ENCODE results near the gene MMP24.

The MMP24 gene

DNA sequence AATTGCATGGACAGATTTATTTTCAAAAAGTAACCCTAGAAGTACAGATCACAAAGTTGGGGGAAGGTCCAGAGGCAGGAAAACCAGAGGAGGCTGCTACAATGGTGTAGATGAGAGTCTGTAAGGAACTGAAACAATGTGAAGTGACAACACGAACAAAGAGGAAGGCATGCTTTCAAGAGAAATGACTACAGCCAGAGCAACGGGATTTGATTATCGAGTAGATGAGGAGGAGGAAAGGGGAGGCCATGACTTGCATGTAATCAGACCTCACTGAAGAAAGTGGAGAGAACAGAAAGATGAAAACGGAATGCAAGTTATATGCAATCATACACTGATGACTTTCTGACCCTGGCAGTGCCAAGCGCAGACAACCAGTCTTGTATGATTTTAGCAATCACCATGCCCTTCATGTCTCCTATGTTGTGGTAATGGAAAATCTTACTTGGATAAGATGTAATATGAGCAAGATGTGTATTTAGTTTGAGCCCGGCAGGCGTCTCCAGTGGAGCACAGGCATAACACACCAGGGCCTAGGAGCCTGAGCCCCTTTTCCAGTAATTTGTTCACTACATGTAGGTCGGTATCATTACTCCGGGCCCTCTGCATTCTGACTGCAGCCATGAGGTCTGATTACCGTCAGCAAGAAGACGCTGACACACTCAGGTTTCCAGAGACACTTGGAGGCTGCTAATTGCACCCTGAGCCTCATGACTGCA, 99.7 kb downstream of the MMP24 start:
- Histone ChIP-seq H3K9me3 (ENCODE audit: control insufficient read depth, low read depth, low read length) (no peaks in the 10 kb centered on the region), H3K36me3 (ENCODE audit: control insufficient read depth, low read depth, low read length) (no peaks in the 10 kb centered on the region), H3K9ac (ENCODE audit: low read length) (no peak overlapping the region), H3K4me1 (ENCODE audit: control insufficient read depth, low read depth, low read length) (no peaks in the 10 kb centered on the region), H3K4me3 (ENCODE audit: low read length) (no peak overlapping the region), H3K27ac (ENCODE audit: low read length) (no peak overlapping the region), H3K27me3 (ENCODE audit: control insufficient read depth, insufficient read depth, low read length) (no peaks in the 10 kb centered on the region)

All from iPS-18a (cell line).